Panc1 (cell line): ENCODE data around the gene MITF.

Experiments used
- POLR2AphosphoS5 ChIP-seq: IDR thresholded peaks from 2 replicates; pipeline ENCODE4 v1.6.1; 2012; ENCODE audit warnings: mild to moderate bottlenecking, low read depth, low read length, moderate library complexity
- SIN3A ChIP-seq: IDR thresholded peaks from 2 replicates; pipeline ENCODE4 v1.6.1; 2012; ENCODE audit warnings: low read depth, mild to moderate bottlenecking, low read length, moderate library complexity, borderline replicate concordance; ENCODE audit not compliant: insufficient read depth
- TF ChIP-seq, protein P1 (sequence below): fragments of 450-650 bp; IDR thresholded peaks from 2 replicates; pipeline ENCODE4 v1.5.1; 2017; ENCODE audit warnings: mild to moderate bottlenecking
- TF ChIP-seq, protein P2 (sequence below), 2 experiments: IDR thresholded peaks; 2 replicates each; pipeline ENCODE4 v1.6.1; 2011 to 2012; ENCODE audit warnings: low read depth in 2 of 2, control low read depth in 1 of 2, low read length in 1 of 2, mild to moderate bottlenecking in 1 of 2, moderate library complexity in 1 of 2; ENCODE audit not compliant: insufficient read depth in 1 of 2

- TF ChIP-seq, protein P1, sequence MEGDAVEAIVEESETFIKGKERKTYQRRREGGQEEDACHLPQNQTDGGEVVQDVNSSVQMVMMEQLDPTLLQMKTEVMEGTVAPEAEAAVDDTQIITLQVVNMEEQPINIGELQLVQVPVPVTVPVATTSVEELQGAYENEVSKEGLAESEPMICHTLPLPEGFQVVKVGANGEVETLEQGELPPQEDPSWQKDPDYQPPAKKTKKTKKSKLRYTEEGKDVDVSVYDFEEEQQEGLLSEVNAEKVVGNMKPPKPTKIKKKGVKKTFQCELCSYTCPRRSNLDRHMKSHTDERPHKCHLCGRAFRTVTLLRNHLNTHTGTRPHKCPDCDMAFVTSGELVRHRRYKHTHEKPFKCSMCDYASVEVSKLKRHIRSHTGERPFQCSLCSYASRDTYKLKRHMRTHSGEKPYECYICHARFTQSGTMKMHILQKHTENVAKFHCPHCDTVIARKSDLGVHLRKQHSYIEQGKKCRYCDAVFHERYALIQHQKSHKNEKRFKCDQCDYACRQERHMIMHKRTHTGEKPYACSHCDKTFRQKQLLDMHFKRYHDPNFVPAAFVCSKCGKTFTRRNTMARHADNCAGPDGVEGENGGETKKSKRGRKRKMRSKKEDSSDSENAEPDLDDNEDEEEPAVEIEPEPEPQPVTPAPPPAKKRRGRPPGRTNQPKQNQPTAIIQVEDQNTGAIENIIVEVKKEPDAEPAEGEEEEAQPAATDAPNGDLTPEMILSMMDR = no peak
- TF ChIP-seq, protein P2, sequence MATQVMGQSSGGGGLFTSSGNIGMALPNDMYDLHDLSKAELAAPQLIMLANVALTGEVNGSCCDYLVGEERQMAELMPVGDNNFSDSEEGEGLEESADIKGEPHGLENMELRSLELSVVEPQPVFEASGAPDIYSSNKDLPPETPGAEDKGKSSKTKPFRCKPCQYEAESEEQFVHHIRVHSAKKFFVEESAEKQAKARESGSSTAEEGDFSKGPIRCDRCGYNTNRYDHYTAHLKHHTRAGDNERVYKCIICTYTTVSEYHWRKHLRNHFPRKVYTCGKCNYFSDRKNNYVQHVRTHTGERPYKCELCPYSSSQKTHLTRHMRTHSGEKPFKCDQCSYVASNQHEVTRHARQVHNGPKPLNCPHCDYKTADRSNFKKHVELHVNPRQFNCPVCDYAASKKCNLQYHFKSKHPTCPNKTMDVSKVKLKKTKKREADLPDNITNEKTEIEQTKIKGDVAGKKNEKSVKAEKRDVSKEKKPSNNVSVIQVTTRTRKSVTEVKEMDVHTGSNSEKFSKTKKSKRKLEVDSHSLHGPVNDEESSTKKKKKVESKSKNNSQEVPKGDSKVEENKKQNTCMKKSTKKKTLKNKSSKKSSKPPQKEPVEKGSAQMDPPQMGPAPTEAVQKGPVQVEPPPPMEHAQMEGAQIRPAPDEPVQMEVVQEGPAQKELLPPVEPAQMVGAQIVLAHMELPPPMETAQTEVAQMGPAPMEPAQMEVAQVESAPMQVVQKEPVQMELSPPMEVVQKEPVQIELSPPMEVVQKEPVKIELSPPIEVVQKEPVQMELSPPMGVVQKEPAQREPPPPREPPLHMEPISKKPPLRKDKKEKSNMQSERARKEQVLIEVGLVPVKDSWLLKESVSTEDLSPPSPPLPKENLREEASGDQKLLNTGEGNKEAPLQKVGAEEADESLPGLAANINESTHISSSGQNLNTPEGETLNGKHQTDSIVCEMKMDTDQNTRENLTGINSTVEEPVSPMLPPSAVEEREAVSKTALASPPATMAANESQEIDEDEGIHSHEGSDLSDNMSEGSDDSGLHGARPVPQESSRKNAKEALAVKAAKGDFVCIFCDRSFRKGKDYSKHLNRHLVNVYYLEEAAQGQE (IDR thresholded peaks at IDR 0.05; ENCODE audit: insufficient read depth in 1 of 2, low read depth in 2 of 2, low read length in 1 of 2) = no peak
- TF ChIP-seq POLR2AphosphoS5 = no peak
- TF ChIP-seq SIN3A = no peak
These were observed 175.1 kb downstream of the MITF start for GRCh38 chr3:69914395-69914794.
